GM21717 (cell line): ENCODE results near the gene KIAA2012.

Experiments
- ATAC-seq: cut with Tn5 transposase; IDR thresholded peaks from one replicate; pipeline ENCODE4 v1.9.1; 2021; ENCODE audit warnings: mild to moderate bottlenecking, moderate library complexity; ENCODE audit not compliant: unreplicated experiment

KIAA2012 gene

DNA sequence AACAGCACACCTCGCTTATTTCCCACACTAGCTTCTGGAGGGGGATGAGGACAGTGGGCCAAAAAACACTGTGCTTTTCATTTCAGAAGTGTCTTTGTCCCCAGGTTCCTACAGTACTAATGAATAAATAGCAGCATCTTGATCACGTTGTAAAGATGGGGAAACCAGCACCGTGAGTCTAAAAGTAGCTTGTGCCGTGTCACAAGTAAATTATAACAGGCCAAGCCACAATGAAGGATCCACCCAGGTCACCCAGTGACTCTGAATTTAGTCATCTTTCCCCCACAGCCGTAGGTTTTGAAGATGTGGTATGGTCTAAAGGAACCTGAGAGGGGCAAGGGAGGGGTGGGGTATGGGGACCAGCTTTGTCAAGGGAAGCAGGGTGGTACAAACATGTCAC lies 30.6 kb upstream of the KIAA2012 start:
- no peak for ATAC-seq

DNA sequence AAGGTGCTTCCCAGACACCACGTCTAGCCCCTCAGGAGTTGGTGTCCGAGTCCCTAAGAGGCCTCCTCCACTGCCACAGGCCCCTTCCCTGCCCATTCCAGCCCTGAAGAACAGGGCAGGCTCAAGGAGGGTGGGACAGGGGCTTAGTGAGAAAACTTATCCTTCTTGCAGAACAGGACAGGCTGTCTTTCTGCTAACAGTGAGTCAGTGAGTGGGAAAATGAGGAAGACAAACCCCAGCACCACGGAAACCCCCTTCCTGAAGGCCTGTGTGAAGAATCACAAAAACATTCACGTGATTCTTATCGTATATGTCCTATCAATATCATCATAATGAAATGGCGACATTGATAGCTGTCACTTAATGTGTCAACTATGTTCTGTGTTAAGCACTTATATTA lies 29.6 kb upstream of the KIAA2012 start:
- ATAC-seq: no peak

DNA sequence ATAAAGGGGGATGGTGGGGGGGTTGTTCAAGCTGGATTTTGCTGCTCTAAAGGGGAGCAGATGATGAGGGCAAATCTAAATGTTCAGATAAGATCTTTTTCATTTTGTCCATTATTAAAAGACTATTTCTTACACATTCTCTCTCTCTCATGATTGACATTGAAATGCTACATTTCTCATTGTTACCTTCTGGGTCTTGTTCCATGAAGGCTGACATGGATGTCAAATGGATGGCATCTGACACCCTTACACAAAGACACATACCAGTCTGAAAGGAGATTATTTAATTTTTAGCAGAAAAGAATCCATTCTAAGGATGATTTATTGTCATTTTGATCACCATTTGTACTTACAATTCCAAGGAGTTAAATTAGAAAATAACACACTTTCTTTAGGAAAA lies 28.3 kb upstream of the KIAA2012 start:
- ATAC-seq: no peak

DNA sequence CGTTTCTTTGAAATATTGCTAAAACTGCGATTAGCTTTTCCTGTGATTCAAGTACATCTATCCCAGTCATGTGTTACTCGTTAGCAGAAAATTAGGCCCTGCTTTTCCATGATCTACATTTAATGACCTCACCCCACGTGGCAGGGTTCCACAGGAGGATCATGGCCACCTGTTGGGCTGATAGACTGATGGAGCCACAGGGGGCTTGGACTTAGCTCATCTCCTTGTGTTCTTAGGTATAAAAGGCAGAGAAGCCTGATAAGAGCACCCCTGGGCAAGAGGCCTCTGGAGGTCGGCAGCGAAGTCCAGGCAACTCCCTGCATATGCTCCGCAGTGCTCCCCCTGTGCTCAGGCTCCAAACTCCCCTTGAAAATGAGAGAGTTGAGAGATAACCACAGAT lies 26.5 kb upstream of the KIAA2012 start:
- ATAC-seq: no peak

DNA sequence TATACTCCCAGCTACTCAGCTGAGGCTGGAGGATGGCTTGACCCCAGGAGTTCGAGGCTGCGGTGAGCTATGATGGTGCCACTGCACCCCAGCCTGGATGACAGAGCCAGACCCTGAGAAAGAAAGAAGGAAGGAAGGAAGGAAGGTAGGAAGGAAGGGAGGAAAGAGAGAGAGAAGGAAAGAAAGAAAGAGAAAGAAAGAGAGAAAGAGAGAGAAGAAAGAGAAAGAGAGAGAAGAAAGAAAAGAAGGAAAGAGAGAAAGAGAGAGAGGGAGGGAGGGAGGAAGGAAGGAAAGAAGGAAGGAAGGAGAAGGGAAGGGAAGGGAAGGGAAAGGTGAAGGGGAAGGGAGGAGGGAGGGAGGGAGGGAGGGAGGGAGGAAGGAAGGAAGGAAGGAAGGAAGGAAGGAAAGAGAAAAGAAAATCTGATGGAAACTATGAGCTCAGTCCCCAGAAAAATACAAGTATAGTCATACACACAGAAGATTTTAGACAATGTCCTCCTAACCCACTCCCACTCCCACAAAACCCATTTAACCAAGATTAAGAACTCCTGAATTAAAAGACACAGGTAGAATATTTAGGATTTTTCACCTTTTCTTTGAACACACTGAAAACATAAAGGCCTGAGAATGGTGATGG lies 23.8 kb upstream of the KIAA2012 start:
- no peak for ATAC-seq

DNA sequence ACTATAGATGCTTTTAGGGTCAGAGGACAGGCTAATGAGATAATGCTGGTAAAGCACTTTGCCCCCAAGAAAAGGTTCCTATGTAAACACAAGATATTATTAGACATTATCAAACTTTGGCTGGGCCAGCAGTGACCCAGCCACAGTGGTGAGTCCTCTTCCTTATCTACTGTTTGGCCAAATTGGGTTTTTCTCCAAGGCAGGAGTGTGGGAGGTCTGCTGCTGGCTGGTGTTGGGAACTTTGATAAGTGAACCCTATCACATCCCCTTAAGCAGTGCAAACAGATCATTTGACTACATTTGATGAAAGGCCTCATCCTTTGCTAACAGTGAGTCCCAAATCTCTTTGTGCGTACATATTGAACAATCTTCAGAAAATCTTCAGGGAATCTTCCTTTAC lies 23.2 kb upstream of the KIAA2012 start:
- no peak for ATAC-seq

DNA sequence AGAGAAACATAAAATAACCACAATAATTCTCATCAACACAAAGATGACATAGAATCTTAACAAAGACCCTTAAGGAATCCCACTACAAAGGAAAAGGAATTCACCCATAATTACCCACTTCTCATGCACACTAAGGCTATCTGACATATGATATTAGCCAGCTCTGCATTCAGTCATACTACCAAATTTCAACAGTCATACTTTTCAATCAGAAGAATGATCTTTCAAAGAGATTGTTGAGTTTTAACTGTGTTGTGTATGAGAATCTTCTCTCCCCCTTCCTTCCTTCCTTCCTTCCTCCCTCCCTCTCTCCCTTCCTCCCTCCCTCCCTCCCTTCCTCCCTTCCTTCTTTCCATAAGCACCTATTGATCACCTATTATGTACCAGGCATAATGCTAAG lies 22.4 kb upstream of the KIAA2012 start:
- ATAC-seq: no peak

DNA sequence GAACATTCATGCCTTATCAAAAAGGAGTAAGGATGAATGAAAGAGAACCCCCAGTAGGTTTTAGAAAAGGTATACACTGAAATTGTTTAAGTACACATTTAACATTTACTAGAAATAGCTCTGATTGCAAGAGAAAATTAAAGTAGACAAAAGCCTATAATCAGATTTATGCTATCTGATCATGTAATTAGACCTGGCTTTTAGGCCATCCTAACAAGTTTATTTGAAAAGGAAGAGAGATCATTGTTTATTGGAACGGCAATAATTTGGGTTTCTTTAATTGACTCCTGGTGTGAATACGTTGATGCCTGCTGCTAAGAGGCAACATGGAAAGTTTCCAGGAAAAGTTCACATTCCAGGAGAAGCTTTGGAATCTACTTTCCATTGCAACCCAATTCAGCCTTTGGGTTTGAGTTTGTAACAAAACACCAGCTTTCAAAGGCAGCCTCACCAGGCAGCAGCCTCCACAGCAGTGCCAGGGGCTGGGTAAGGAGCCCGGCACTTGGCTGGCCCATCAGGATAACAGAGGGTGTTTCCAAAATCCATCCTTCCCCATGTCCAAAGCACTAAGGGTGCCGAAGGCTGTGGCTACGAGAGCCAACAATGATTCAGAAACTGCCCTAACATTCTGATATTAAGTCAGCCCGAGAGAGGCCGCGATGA lies 21.4 kb upstream of the KIAA2012 start:
- ATAC-seq: no peak

DNA sequence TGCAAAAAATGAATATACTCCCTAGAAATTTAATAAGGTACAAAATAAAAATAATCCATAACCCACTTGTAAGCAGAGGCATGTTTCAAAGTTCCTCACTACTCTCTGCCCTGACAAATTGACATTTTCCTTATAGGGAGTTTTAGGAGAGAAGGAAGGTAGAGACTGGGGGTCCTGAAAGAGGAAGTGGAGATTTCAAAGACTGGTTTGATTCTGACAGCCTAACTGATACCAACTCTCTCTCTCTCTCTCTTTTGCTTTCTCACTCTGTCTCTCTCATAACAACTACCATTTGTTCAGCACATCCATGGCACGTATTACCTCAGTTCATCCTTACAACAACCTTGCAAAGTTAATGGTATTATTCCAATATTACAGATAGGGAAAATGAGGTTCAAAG lies 20.8 kb upstream of the KIAA2012 start:
- ATAC-seq: no peak

DNA sequence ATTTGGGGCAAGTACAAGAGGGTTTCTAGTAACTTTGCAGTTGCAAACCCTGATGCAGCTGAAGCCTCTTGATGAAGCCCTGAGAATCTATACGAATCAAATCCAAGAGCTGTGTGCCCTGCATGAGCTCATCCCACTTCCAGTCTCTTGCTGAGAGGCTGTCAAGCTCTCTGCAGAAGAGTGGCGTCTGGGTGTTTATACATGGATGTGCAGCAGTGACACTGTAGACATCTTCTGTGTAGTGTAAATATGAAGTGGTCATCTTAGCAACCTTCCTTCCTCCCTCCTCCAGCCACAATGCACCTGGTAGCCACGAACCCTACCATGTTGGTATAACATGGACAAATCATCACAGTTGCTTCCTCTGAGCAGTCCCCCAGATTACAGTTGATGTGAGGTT lies 18.4 kb upstream of the KIAA2012 start:
- no peak for ATAC-seq

DNA sequence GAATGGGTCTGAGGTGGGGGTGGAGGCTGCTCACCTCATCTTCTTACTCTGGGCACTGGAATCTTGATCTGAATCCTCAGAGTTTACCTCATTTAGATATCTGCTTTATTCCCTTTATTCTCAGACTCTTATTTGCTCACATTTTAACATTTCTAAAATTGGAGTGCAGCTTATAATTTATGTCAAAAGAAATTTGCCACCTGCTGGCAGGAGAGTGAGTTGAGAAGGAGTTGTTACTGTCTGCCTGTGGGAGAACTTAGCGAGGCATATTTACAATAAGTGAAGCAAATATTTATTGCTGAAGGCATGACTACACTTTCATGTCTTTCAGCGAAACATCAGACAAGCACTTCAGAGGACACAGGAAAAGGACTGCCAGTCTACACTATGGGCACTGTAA lies 16.4 kb upstream of the KIAA2012 start:
- ATAC-seq: no peak

DNA sequence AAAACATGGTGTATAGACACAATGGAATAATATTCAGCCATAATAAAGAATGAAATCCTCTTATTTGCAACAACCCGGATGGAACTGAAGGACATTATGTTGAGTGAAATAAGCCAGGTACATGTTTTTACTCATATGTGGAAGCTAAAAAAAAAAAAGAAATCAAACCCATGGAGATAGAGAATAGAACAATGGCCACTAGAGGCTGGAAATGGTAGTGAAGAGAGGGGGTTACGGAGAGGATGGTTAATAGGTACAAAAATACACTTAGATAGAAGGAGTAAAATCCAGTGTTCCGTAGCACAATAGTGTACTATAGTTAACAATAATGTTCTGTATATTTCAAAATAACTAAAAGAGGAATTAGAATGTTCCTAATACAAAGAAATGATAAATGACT lies 12.8 kb upstream of the KIAA2012 start:
- ATAC-seq: no peak

DNA sequence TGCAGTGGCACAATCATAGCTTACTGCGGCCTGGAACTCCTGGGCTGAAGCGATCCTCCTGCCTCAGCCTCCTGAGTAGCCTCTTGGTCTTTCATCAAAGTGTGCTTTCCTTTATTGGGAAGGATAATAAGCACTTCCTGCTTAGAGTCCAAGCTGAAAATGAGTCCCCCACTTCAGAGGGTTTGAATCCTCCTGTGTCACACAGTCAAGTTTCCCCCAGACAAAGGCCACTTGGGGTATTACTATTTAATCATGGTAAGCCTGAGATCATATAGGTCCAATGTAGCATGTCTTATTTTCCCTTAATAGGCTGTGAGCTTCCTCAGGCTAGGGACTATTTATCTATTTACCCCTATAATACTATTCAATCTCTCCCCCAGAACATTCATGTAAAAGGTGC lies 11.4 kb upstream of the KIAA2012 start:
- ATAC-seq: no peak

DNA sequence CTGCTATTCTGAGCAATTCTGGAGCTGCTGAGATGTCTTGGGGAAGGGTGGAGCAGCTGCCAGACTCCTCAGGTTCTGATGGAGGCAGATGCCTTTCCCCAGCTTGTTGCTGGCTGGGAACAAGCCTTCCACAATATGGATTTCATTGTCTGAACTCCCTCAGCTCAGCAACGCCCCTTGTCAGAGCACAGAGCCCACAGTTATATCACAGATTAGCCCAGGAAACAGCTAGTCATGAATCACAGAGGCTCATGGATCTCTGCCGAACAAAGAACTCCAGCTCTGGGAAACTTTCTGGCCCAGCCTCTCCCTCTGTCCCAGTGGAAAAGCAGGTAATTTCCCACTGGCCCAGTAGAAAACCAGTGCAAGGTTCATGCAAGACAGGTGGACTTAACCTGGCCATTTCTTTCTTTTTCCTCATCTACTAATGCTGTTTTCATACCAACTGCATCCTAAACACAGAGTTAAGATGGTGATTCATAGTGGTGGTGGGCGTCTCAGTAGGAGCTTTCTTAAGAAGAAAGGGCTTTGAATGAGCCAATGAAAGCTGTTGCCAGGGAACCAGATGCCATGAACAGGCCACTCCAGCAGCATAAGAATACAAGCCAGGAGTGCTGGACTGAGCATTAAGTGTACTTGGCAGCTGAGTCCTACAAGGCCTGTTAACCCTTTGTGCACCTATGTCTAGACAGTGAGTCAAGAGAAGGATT lies 8.7 kb upstream of the KIAA2012 start:
- no peak for ATAC-seq

DNA sequence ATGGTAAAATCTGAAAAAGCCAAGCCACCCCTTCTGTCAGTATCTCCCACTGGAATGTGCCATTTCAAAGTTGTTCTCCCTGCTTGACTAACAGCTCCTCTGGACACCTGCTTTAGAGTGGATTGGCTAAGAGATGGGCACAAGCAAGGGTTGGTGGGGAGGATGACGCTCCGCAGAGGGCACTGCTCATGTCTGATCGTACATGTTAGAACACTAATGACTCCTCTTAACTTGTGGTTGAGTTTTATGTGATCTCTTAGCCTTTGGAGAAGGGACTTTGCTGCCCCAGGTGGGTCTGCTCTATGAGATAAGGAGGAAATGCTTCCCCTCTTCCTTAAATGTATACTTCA lies 8.2 kb upstream of the KIAA2012 start:
- no peak for ATAC-seq

DNA sequence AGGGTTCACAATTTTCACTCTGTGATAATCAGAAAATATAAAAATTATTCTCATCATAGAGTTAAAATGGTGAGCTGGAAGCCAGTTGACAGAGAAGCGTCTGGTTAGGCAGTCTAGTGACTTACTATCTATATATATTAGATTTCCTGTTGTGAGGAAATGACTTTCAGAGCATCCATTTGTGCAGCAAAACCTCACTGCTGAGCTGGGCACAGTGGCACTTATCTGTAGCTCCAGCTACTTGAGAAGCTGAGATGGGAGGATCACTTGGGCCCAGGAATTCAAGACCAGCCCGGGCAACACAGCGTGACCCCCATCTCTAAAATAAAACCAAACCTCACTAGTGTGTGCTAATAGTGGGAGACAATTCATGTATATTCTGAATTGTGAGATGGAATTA lies 7.2 kb upstream of the KIAA2012 start:
- ATAC-seq: no peak

DNA sequence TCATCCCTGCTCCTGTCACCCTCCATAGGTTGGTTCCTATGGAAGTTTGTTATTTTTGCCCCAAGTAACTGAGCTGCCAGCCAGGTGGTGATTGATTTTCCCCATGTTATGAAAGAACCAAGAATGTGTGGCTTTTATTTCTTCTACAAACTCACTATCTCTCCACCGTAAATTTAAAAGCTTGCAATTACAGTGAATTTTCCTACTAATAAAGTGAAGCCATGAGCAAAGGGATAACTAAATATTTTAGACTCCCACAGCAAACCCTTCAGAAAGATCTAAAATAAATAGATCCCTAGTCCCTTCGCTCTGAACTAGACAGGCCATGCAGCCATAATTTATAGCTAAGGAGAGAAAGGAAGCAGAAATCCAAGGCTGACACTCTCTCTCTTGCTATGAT lies 6.2 kb upstream of the KIAA2012 start:
- ATAC-seq: no peak

DNA sequence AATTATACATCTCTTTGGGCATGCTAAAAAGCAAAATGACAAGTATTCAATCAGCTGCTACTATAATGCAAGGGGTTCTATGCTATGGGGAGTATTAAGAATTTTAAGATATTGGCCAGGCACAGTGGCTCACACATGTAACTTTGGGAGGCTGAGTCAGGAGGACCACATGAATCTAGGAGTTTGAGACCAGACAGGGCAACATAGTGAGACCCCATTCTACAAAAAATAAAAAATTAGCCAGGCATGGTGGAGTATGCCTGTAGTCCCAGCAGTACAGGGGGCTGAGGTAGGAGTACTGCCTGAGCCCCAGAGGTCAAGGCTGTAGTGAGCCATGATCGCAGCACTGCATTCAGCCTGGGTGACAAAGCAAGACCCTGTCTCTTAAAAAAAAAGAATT lies 5.5 kb upstream of the KIAA2012 start:
- no peak for ATAC-seq

DNA sequence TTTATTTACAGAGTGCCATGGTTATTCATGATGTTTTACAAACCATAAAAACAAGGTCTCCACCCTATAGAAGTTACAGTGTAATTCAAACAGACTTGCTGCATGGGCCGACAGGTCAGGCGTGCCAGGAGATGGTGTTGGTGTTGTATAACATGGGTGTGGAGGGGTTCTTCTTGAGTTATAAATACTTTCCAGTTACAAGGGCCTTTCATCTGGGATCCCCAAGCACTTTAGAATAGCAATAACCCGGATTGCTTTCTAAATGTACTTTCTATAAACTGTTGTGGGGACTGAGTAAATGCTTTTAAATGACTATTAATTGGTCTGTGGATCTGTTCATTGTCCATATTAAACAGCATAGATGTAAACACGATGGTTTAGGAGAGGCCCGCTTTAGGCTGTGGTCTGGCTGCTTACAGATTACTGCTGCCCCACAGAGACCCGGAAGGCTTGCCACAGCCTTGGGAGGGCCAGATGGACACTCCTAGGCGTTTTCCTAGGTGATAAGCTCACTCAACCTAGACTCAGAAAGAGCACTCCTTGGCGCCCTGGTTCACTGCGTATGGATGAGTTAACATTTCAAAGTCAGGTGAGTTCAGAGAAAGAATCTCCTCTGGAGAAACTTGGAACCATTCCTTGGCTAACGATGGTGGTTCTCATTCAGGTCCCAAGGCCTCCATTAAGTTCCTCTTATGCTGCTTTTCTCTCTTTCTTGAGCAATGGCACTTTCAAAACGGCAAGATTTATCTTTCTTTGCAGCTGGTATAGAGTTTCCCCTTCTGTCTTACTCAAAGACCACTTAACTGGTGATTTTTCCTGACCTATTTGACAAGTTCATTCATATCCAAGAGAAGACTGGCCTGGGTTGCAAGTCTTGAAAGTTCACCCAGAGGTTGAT lies 3.6 kb upstream of the KIAA2012 start:
- no peak for ATAC-seq

DNA sequence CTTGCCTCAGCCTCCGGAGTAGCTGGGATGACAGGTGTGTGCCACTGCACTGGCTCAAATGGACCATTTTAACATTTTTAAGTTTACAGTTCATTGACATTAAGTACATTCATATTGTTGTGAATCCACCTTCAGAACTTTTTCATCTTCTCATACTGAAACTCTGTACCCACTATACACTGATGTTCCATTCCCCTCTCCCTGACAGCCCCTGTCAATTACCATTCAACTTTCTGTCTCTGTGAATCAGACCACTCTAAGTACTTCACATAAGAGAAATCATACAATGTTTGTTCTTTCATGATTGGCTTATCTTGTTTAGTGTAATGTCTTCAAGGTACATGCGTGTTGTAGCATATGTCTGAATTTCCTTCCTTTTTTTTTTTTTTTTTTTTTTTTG lies 1.9 kb upstream of the KIAA2012 start:
- no peak for ATAC-seq

DNA sequence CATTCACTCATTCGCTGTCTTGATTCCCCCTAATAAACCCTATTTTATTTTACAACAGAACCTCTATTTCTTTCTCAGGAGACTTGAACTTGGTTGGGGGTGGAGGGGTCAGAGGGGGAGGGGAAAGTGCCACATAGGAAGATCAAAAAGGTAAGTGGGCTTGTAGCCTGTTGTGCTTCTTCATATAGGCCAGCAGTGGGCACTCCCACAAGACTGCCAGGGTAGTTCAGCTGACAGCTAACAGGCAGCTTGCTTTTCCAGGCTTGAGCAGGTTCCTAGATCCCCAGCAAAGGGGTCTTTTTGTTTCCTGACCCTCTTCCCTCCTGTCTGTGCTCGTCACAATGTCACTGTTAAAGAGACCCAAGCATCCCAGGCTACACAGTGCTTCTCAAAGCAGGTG lies 829 bp upstream of the KIAA2012 start:
- ATAC-seq: no peak

DNA sequence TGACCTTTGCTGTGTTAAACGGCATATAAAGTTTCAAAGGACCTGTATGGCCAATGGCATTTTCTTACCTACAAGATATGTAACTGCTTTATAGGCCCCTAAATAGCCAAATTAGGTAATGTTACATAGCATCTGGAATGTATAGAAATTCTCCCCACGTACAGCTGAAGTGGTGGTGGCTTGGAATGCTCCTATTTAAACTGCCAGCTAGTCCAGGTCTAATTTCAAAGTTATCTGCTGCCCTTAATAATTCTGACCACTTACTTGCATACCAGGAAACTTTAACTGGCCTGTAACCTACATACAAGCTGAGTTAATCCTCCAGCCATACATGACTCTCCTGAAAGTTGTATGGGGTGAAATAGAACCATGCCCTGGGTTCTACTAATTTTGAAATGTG lies 1.3 kb downstream of the KIAA2012 start:
- ATAC-seq: no peak
